GM18526 (cell line): ENCODE measurements around the gene RGS11.

ENCODE experiments used
- POLR2A ChIP-seq: IDR thresholded peaks from 3 replicates; pipeline ENCODE4 v1.6.1; 2011; ENCODE audit not compliant: insufficient read length; ENCODE audit errors: extremely low read depth

RGS11 gene

GRCh38 chr16:276426-277077, 808 bp upstream of the RGS11 start:
- TF ChIP-seq POLR2A, result no peak

DNA sequence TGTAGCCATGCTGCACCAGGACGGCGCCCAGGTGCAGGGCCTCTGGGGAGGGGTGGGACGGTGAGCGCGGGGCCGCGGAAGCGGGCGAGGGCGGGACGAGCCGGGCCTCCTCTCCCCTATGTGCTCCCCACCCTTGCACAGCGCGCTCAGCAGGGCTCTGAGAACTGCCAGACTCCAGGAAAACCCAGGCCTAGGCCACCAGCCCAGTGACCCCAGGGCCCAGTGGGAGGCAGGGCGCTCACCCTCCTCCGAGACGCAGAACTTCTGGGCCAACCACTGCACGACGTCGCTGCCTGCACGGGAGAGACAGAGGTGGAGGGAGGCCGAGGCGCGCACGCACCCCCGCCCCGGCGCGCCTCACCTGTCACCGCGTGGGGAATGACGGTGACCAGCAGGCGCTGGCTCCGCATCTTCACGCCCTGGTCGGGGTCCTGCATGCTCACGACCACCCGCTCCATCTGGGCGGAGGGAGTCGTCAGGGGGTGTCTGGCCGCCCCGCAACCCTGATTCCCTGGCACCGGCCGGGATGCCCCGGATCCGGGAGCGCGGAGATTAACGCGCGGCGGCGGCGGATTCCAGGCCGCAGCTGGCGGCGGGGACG, 603 bp downstream of the RGS11 start:
- no peak for TF ChIP-seq POLR2A

GRCh38 chr16:273547-274421, 2.0 kb downstream of the RGS11 start:
- TF ChIP-seq POLR2A, result no peak

- TF ChIP-seq POLR2A, result no peak
Observed at GRCh38 chr16:272633-273546, 2.9 kb downstream of the RGS11 start.

DNA sequence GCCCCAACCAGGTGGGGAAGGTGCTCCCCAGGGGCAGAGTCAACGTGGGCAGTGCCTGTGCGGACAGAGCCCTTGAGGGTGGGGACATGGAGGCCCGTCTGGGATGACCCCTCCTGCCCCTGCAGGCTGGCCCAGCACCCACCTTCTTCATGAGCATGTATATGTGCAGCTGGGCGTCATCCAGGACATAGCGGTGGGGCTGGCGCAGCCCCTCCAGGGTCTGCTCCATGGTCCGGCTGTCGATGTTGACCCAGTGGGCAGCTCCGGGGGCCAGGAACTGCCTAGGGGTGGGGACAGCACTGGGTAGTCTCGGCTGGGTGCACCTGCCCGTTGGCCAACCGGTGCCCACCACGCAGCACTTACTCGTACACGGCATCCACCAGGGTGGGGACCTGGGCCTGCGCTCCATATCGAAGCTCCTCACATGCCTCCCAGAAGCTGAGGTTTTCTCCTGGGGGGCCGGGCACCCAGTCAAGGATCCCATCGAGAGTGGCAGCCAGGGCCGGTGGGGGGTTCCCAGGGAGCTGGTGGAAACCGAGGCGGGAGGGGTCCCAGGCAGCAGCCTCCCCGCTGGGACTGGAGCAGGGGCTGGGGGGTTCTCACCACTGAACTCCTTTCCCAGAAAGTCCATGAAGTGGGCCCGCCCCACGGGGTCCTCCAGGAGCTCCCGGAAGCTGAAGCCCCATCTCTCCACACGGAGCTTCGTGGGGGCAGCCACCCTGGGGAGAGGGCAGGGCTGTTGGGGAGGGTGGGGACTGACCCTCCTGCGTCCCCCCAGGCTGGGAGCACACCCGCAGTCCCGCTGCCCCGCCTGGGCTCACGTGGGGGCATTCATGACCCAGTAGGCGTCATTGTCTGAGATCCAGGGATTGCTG, 5.1 kb downstream of the RGS11 start:
- TF ChIP-seq POLR2A, result no peak

DNA sequence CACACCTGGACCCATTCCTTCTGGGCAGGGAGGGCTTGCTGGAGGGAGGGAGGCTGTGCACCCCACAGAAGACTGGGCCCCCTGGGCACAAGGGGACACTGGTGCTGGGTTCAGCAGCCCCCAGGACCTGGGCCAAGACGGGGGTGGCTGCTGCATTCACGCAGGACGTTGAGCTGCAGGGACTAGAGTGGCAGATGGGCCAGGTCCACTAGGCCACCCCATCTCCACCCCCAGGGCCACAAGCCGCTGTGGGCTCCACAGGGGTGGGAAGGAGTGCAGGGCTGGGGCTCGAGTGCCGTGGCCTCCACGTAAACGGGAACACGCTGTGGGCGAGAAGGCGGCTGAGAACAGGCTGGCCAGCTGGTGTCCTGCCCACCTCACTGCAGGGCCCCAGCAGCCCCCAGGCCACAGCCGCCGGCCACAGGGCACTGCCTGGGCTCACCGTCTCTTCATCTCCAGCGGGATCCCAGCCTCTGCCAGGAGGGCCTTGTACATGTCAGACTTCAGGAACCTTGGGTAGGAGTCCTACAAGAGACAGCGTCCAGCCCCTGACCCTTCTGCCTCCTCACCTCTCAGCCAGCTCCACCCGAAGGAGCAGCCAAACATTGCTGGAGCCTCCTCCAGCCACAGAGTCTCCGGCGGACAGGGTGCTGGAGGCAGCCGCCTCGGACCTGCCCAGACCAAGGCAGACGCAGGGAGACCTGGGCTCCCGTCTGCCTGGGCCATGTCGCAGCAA, 6.5 kb downstream of the RGS11 start:
- TF ChIP-seq POLR2A, result no peak

- TF ChIP-seq POLR2A, result no peak
Observed at GRCh38 chr16:268141-269053, 7.3 kb downstream of the RGS11 start.

DNA sequence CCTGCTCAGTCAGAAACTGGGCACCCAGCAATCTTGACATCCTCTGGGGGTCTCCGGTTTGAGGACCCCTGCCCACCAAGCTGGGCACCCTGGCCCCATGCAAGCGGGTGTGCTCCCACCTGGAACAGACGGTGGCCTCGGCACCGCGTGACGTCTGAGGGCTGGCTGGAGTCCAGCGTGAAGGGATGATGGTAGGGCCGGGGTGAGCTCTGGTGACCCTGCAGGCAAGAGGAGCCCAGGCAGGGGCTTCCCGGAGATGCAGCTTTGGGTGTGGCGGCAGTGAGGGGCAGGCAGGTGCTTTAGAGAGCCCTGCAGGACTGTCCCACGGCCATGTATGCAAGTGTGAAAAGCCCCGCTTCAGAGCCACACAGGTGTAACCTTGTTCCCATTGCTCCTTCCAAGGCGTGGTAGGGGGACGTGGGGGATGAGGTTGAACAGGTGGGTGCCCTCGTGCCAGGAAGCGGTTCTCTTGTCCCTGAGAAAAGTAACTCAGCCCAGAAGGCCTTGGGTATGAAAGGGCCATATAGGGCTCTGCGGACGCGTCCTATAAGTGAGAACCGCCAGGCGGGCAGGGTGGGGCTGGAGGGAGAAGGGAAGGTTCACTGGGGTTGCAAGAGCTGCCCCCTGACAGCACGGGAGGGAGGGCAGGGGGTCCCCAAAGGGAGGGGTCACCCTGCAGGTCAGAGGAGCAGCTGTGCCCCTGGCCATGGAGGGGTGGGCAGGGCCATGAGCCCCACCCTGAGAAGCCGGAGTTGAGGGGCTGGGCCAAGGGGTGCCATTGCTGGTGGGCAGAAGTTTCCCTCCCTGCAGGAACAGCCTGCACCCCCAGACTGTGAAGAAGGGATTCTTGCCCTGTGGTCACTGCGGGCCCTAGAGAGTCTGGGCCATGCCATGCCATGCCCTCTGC, 9.2 kb downstream of the RGS11 start:
- TF ChIP-seq POLR2A, result no peak

DNA sequence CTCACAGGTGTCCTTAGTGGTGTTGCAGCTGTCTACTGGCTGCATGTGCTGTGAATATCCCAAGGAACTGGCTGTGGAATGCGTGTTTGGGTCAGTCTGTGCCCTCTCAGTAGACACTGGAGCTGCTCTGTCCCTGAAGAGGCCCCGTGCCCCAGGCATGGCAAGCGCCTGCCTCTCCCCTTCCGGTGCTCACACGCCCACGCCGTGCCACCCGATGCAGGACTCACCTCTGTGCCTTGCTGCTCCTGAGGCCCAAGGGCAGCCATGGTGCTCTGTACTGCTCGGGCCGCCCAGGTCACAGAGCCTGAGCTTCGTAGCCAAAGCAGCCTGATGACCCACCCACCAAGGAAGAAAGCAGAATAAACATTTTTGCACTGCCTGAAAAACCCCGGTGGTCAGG, 10.0 kb downstream of the RGS11 start:
- no peak for TF ChIP-seq POLR2A

- TF ChIP-seq POLR2A, result no peak
Observed at GRCh38 chr16:265002-265529, 10.7 kb downstream of the RGS11 start.

DNA sequence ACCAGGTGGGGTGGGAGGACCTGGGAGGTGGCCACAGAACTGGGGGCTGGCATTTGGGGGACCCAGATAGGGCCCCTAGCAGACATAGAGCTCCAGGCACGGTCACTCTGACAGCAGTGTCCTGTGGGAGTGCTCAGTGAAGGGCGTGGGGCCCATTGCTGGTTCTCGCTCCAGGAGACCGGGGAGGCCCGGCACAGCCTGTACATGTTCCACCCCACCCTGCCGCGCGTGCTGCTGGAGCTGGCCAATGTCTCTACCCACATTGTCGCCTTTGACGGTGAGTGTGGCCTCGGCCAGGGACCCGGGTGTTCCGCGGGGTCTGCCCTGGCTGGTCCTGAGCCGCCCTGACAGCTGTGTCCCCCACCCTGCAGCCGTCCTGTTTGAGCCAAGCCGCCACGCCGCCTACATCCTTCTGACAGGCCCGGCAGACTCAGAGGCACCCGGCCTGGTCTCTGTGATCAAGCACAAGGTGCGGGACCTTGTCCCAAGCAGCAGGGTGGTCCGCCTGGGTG, 11.2 kb downstream of the RGS11 start:
- TF ChIP-seq POLR2A, result no peak

GRCh38 chr16:263944-264343, 11.8 kb downstream of the RGS11 start:
- TF ChIP-seq POLR2A, result no peak
